ENCODE measurements around the gene MTARC2.

GRCh38 chr1:220808345-220809186 lies 60.4 kb downstream of the MTARC2 start:
- TF ChIP-seq, protein P1, sequence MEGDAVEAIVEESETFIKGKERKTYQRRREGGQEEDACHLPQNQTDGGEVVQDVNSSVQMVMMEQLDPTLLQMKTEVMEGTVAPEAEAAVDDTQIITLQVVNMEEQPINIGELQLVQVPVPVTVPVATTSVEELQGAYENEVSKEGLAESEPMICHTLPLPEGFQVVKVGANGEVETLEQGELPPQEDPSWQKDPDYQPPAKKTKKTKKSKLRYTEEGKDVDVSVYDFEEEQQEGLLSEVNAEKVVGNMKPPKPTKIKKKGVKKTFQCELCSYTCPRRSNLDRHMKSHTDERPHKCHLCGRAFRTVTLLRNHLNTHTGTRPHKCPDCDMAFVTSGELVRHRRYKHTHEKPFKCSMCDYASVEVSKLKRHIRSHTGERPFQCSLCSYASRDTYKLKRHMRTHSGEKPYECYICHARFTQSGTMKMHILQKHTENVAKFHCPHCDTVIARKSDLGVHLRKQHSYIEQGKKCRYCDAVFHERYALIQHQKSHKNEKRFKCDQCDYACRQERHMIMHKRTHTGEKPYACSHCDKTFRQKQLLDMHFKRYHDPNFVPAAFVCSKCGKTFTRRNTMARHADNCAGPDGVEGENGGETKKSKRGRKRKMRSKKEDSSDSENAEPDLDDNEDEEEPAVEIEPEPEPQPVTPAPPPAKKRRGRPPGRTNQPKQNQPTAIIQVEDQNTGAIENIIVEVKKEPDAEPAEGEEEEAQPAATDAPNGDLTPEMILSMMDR (conservative IDR thresholded peaks at IDR 0.05; ENCODE audit: low read depth, low read length), result no peak
- TF ChIP-seq EZH2 (IDR thresholded peaks at IDR 0.05; ENCODE audit: borderline replicate concordance, low read depth, low read length, poor library complexity, severe bottlenecking), result no peak
